ENCODE results near the gene ATG16L1. TPM values are rescaled to one million over a fixed set of nuclear protein-coding genes. Genes with fewer than 3 reads are reported as not detected.

ATG16L1 gene
- total RNA-seq, 1 experiment from 2014 or later, result 43.2 TPM

DNA sequence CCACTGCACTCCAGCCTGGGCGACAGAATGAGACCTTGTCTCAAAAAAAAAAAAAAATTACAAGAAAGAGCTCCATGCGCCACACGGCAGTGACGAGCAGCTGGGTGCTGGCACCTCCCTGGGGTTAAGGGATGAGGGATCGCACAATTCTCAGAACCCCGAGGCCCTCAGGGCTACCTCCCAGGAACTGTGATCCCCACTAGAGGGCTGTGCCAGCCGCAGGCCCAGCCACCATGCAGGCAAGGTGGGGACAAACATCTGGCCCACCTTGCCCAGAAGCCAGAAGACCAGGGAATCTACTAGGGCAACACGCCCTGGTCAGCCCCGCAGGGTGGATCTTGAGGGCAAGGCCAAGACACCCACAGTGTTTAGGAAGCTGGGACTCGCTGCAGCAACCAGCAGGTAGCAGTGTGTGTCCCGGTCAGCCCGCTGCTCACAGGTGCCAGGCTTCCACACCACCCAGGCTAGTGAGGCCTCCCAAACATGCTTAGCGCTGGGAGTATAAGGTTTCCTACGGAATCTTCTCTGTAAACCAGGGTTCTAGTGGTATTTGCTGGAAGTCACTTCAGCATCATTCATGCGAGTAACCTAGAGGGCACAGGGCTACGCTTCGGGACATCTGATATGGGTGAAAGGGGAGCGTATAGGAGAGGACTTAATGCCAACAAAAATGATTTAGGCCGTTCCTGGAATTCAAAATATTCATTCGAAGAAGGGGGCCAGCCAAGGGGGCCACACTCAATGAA is 62.9 kb downstream of the ATG16L1 start:
- BruUV-seq (replicated peaks), result no TSS peak
- Histone ChIP-seq H3K4me3 (ENCODE audit: low read depth, low read length, poor library complexity, severe bottlenecking) (no peak overlapping the region), H3K36me3 (ENCODE audit: insufficient read depth, low read length, poor library complexity, severe bottlenecking) (no peaks in the 10 kb centered on the region), H3K27me3 (replicated peaks; ENCODE audit: insufficient read depth, low read depth, low read length, poor library complexity) (no peaks in the 10 kb centered on the region), H3K4me1 (ENCODE audit: insufficient read depth, low read length, poor library complexity, severe bottlenecking) (no peaks in the 10 kb centered on the region), H3K27ac (ENCODE audit: low read depth, low read length, poor library complexity, severe bottlenecking) (no peak overlapping the region), H3K9me3 (ENCODE audit: low read depth, low read length, poor library complexity, severe bottlenecking) (no peaks in the 10 kb centered on the region)
- intact Hi-C loops (cut with micrococcal nuclease; ENCODE audit: unreplicated experiment), result no loop called here
- CTCF ChIA-PET, result interaction anchor here (0.6 kb wide), 1 partner anchor 29 kb away, joined by 9 read pairs; no protein-coding TSS in a partner anchor
- TF ChIP-seq EZH2 (IDR thresholded peaks at IDR 0.05; ENCODE audit: borderline replicate concordance, low read depth, low read length, poor library complexity, severe bottlenecking), result no peak
- TF ChIP-seq, protein P1, sequence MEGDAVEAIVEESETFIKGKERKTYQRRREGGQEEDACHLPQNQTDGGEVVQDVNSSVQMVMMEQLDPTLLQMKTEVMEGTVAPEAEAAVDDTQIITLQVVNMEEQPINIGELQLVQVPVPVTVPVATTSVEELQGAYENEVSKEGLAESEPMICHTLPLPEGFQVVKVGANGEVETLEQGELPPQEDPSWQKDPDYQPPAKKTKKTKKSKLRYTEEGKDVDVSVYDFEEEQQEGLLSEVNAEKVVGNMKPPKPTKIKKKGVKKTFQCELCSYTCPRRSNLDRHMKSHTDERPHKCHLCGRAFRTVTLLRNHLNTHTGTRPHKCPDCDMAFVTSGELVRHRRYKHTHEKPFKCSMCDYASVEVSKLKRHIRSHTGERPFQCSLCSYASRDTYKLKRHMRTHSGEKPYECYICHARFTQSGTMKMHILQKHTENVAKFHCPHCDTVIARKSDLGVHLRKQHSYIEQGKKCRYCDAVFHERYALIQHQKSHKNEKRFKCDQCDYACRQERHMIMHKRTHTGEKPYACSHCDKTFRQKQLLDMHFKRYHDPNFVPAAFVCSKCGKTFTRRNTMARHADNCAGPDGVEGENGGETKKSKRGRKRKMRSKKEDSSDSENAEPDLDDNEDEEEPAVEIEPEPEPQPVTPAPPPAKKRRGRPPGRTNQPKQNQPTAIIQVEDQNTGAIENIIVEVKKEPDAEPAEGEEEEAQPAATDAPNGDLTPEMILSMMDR (conservative IDR thresholded peaks at IDR 0.05; ENCODE audit: low read depth, low read length), result no peak
- no peak for DNase-seq (ENCODE audit: low spot score)
- POLR2A ChIA-PET (ENCODE audit: low non-redundant PET), result no interaction called here

DNA sequence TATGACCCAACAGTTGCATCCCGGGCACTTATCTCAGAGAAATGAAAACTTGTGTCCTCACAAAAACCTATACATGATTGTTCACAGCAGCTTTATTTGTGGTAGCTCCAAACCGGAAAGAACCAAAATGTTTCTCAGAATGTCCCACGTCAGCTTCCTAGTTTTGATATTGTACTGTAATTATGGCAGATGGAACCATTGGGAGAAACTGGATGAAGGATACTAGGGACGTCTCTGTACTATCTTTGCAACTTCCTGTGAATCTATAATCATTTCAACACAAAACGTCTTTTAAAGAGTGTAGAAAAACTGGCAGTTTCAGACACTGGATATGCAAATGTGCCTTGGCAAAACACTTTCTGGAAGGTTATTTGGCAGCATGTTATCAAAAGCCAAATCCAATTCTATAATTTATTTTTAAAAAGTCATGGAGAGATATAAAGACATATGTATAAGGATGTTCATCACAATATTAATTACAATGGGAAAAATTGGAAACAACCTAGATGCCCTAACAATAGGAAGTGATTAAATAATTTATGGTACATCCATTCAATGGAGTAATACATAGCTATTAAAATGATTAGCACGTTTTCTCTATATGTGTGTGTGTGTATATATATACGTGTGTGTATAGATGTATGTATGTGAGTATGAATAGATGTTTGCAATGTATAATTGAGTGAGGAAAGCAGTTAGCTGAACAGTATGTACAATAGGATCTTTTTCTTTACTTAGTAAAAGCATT is 65.9 kb downstream of the ATG16L1 start:
- CTCF ChIA-PET, result no interaction called here
- Histone ChIP-seq H3K27me3 (replicated peaks; ENCODE audit: insufficient read depth, low read depth, low read length, poor library complexity) (no peaks in the 10 kb centered on the region), H3K27ac (ENCODE audit: low read depth, low read length, poor library complexity, severe bottlenecking) (no peak overlapping the region), H3K36me3 (ENCODE audit: insufficient read depth, low read length, poor library complexity, severe bottlenecking) (no peaks in the 10 kb centered on the region), H3K4me3 (ENCODE audit: low read depth, low read length, poor library complexity, severe bottlenecking) (no peak overlapping the region), H3K4me1 (ENCODE audit: insufficient read depth, low read length, poor library complexity, severe bottlenecking) (no peaks in the 10 kb centered on the region), H3K9me3 (ENCODE audit: low read depth, low read length, poor library complexity, severe bottlenecking) (no peaks in the 10 kb centered on the region)
- BruUV-seq (replicated peaks), result no TSS peak
- TF ChIP-seq, protein P1 (conservative IDR thresholded peaks at IDR 0.05; ENCODE audit: low read depth, low read length), result no peak
- intact Hi-C loops (cut with micrococcal nuclease; ENCODE audit: unreplicated experiment), result no loop called here
- no peak for DNase-seq (ENCODE audit: low spot score)
- POLR2A ChIA-PET (ENCODE audit: low non-redundant PET), result no interaction called here

DNA sequence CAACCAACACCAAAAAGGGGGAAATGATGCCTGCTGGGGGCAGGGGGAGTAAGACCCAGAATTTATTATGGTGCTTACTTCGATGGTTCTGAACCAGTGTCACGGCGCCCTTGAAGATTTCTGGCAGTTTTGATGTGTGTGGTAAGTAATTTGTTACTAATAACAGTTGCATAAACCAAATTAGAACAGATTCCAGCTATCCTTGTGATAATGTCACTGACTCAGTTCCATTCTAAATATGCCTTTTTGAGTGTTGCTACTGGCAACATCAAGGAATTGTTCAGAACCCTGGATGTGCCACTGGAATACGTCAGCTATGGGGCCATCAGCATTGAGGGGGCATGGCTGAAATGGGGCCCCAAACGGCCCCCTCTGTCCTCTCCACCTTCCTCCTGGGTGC is 67.8 kb downstream of the ATG16L1 start:
- Histone ChIP-seq H3K4me1 (ENCODE audit: insufficient read depth, low read length, poor library complexity, severe bottlenecking) (no peaks in the 10 kb centered on the region), H3K27ac (ENCODE audit: low read depth, low read length, poor library complexity, severe bottlenecking) (no peak overlapping the region), H3K27me3 (replicated peaks; ENCODE audit: insufficient read depth, low read depth, low read length, poor library complexity) (no peaks in the 10 kb centered on the region), H3K36me3 (ENCODE audit: insufficient read depth, low read length, poor library complexity, severe bottlenecking) (no peaks in the 10 kb centered on the region), H3K9me3 (ENCODE audit: low read depth, low read length, poor library complexity, severe bottlenecking) (no peaks in the 10 kb centered on the region), H3K4me3 (ENCODE audit: low read depth, low read length, poor library complexity, severe bottlenecking) (no peak overlapping the region)
- POLR2A ChIA-PET (ENCODE audit: low non-redundant PET), result interaction anchor here (0.5 kb wide), 1 partner anchor 9 kb away, joined by 4 read pairs; no protein-coding TSS in a partner anchor
- TF ChIP-seq, protein P1 (conservative IDR thresholded peaks at IDR 0.05; ENCODE audit: low read depth, low read length), result no peak
- no peak for TF ChIP-seq EZH2 (IDR thresholded peaks at IDR 0.05; ENCODE audit: borderline replicate concordance, low read depth, low read length, poor library complexity, severe bottlenecking)
- CTCF ChIA-PET, result no interaction called here
- intact Hi-C loops (cut with micrococcal nuclease; ENCODE audit: unreplicated experiment), result no loop called here
- no peak for DNase-seq (ENCODE audit: low spot score)
- BruUV-seq (replicated peaks), result no TSS peak
